ENCODE results near the gene SOCS3.
A peak's percentile ranks its signal among the peaks of the same experiment; 100 is the strongest.

Gene SOCS3

GRCh38 chr17:78318843-78319242 lies 41.0 kb downstream of the SOCS3 start:
- no peak overlapping the region for H3K4me3 ChIP-seq
- TF ChIP-seq EZH2 (IDR thresholded peaks at IDR 0.05) (no peak), POLR2AphosphoS5 (IDR thresholded peaks at IDR 0.05; ENCODE audit: borderline replicate concordance, low read depth, low read length) (no peak), FOXP2 (optimal IDR thresholded peaks at IDR 0.05; ENCODE audit: control extremely low read depth, extremely low read length, insufficient read depth) (no peak)
- no peaks in the 10 kb centered on the region for H3K36me3 ChIP-seq (ENCODE audit: insufficient read depth, low read length)
- H3K9me3 ChIP-seq (ENCODE audit: low read depth, low read length): no peaks in the 10 kb centered on the region
- DNase-seq (ENCODE audit: low read depth, low spot score): no peak
- no peak overlapping the region for H3K9ac ChIP-seq (ENCODE audit: insufficient read length)
- H3K27ac ChIP-seq: no peak overlapping the region

- Histone ChIP-seq H3K4me3 (no peak overlapping the region), H3K27ac (no peak overlapping the region), H3K9ac (ENCODE audit: insufficient read length) (no peak overlapping the region), H3K36me3 (ENCODE audit: insufficient read depth, low read length) (no peaks in the 10 kb centered on the region), H3K9me3 (ENCODE audit: low read depth, low read length) (no peaks in the 10 kb centered on the region)
- no peak for TF ChIP-seq EZH2 (IDR thresholded peaks at IDR 0.05)
- TF ChIP-seq FOXP2 (optimal IDR thresholded peaks at IDR 0.05; ENCODE audit: control extremely low read depth, extremely low read length, insufficient read depth): no peak
- no peak for TF ChIP-seq POLR2AphosphoS5 (IDR thresholded peaks at IDR 0.05; ENCODE audit: borderline replicate concordance, low read depth, low read length)
- no peak for DNase-seq (ENCODE audit: low read depth, low spot score)
Measured at GRCh38 chr17:78318407-78318806, 41.5 kb downstream of the SOCS3 start.

DNA sequence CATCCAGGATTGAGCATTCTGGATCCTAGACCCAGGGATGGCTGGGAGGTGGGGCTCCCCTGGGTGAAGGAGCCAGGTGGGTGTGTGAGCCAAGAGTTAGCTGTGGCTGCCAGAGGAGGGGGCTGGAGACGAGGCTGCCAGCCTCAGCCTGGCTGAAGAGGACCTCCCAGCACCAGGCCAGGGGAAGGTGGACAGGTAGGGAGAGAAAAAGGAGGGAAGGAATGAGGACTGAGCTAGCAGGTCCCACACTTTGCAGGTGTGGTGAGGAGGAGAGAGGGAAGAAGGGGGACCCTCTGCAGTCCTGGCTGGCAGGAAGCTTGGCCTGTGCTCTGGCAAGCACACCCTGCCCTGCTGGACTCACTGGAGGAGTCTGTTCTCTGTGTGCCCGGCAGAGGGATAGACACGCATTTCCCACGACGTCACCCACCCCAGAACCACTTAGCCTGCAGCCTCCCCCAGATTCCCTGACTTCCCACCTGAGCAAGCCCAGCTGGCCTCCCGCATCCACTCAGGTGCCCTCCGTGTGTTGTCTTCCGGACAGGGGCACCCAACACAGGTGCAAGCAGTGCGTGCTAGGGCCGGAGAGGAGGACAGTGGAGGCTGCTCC lies 42.0 kb downstream of the SOCS3 start:
- H3K4me3 ChIP-seq: no peak overlapping the region
- H3K27ac ChIP-seq: no peak overlapping the region

DNA sequence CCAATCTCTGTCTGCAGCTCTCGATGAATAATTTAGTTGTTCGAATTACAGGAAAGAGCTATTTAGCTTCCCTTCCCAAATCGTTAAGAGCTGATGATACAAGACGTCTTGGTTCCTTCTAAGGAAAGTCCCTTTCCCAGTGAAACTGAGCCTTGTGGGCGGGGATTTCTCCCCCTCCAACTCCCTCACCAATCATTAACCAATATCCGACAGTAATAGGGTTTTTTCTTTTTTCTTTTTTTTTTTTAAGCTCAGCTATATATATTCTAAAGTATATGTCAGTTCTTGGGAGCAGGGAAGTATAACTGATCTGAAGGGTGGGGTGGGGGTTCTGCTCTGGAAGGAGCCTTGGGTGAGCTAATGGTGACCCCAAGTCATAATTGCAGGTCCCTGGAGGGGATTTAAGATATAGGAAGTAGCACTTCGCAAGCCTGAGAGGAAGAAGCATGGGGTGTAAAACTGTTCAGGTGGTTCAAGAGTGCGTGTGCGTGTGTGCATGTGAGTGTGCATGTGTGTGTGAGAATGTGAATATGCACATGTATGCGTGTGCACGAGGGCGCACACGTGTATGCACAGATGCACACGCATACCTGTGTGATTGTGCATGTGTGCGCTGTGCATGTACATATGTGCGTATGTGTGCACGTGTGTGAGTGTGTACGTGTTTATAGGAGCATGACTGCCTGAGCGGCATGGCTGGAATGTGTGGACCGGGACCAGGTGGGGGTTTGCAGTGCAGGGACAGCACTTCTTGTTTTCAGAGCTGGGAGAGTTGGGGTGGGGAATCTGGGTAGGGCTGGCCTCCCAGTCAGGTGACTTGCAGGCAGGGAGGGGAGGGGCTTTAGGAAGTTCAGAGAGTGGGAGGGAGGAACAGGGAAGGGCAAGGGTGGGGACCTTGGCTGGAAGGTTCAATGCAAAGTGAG lies 42.7 kb downstream of the SOCS3 start:
- H3K27ac ChIP-seq: peak overlapping the region; percentile 98
- H3K9me3 ChIP-seq (ENCODE audit: low read depth, low read length): no peaks in the 10 kb centered on the region
- peak; percentile 61 for DNase-seq (ENCODE audit: low read depth, low spot score)
- no peaks in the 10 kb centered on the region for H3K36me3 ChIP-seq (ENCODE audit: insufficient read depth, low read length)
- peak overlapping the region; percentile 66 for H3K4me3 ChIP-seq
- H3K9ac ChIP-seq (ENCODE audit: insufficient read length): peak overlapping the region; percentile 70
- TF ChIP-seq FOXP2 (optimal IDR thresholded peaks at IDR 0.05; ENCODE audit: control extremely low read depth, extremely low read length, insufficient read depth): no peak
- TF ChIP-seq POLR2AphosphoS5 (IDR thresholded peaks at IDR 0.05; ENCODE audit: borderline replicate concordance, low read depth, low read length): no peak
- no peak for TF ChIP-seq EZH2 (IDR thresholded peaks at IDR 0.05)

More for the DNA sequence above, 42.0 kb downstream of the SOCS3 start:
- DNase-seq (ENCODE audit: low read depth, low spot score): no peak
- Histone ChIP-seq H3K9me3 (ENCODE audit: low read depth, low read length) (no peaks in the 10 kb centered on the region), H3K36me3 (ENCODE audit: insufficient read depth, low read length) (no peaks in the 10 kb centered on the region), H3K9ac (ENCODE audit: insufficient read length) (no peak overlapping the region)
- TF ChIP-seq POLR2AphosphoS5 (IDR thresholded peaks at IDR 0.05; ENCODE audit: borderline replicate concordance, low read depth, low read length) (no peak), EZH2 (IDR thresholded peaks at IDR 0.05) (no peak), FOXP2 (optimal IDR thresholded peaks at IDR 0.05; ENCODE audit: control extremely low read depth, extremely low read length, insufficient read depth) (no peak)

DNA sequence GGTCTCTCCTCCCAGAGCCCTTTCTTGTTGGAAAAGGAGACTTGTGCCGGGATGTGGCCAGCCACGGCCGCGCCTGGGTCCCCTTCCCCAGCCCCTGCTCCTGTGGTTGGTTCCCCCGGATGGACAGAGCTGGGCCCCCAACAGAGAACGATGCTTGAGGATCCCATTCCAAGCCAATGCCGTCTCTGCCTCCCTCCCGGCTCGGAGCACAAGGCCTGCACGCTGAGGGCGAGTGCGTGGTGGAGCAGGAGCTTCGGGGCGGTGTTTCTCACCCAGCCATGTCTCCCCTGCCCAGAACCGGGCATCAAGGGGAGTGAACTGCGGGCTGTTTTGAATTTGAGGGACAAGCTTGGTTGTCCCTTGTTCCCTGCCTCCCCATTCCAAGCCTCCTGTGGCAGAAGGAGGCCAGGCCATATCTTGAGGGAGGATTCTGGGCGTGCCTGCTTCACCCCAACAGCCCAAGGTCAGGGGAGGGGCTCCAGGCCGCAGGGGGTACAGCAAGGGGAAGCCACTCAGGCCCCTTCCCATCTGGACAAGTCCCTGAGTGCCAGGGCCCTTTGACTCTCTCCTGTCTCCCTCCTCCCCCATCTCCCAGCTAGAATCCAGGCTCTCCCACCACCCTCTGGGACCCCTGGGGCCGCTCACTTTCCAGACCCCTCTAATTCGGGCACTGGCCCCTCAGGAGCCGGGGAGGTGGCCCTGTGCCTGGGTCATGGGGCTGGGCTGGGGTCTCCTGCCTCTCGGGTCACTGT lies 43.6 kb downstream of the SOCS3 start:
- Histone ChIP-seq H3K27ac (peak overlapping the region; percentile 98), H3K9ac (ENCODE audit: insufficient read length) (peak overlapping the region; percentile 70), H3K9me3 (ENCODE audit: low read depth, low read length) (no peaks in the 10 kb centered on the region), H3K36me3 (ENCODE audit: insufficient read depth, low read length) (no peaks in the 10 kb centered on the region), H3K4me3 (peak overlapping the region; percentile 66)
- DNase-seq (ENCODE audit: low read depth, low spot score): no peak
- TF ChIP-seq FOXP2 (optimal IDR thresholded peaks at IDR 0.05; ENCODE audit: control extremely low read depth, extremely low read length, insufficient read depth): no peak
- TF ChIP-seq POLR2AphosphoS5 (IDR thresholded peaks at IDR 0.05; ENCODE audit: borderline replicate concordance, low read depth, low read length): no peak
- TF ChIP-seq EZH2 (IDR thresholded peaks at IDR 0.05): no peak

DNA sequence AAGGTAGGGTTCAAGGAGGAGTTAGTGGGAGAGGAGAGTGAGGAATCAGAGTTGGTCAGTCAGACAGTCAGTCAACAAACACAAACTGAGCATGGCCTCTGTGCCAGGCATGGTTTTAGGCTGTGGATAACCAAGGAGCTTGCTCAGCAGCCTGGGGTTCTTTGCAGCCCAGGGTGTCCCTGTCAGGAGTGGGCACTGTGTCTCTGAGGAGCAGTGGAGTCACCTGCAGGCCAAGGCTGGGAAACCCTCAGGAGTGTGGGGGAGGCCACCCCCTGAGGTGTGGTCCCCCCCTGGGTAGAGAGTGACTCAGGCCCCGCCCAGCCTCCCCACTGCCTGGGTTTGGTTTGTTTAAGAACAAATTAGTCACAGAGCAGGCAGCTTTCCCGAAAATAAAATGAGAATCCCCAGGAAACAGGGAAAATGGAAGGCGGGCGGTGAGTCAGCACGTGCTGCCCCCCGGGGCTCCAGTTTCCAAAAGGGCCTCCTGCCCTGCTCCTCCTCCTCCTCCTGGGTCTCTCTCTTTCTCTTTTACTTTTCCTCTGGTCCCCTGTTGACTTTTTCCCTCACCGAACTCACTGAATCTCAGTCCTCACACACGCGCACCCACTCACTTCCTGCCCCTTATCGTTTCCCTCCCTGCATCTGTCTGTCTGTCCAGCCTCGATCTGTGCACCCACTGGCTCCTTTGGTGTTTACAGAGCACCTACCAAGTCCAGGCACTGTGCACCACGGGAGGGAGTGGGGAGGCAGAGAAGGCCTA lies 44.3 kb downstream of the SOCS3 start:
- peak overlapping the region; percentile 66 for H3K4me3 ChIP-seq
- H3K36me3 ChIP-seq (ENCODE audit: insufficient read depth, low read length): no peaks in the 10 kb centered on the region
- peak overlapping the region; percentile 70 for H3K9ac ChIP-seq (ENCODE audit: insufficient read length)
- TF ChIP-seq FOXP2 (optimal IDR thresholded peaks at IDR 0.05; ENCODE audit: control extremely low read depth, extremely low read length, insufficient read depth) (no peak), POLR2AphosphoS5 (IDR thresholded peaks at IDR 0.05; ENCODE audit: borderline replicate concordance, low read depth, low read length) (0 out of 2 replicates have a peak, but pooled peaks have one; percentile 31)
- DNase-seq (ENCODE audit: low read depth, low spot score): peak; percentile 65
- no peaks in the 10 kb centered on the region for H3K9me3 ChIP-seq (ENCODE audit: low read depth, low read length)
- peak overlapping the region; percentile 98 for H3K27ac ChIP-seq

- Histone ChIP-seq H3K4me3 (peak overlapping the region; percentile 49), H3K9ac (ENCODE audit: insufficient read length) (no peak overlapping the region), H3K36me3 (ENCODE audit: insufficient read depth, low read length) (no peaks in the 10 kb centered on the region), H3K27ac (peak overlapping the region; percentile 98), H3K9me3 (ENCODE audit: low read depth, low read length) (no peaks in the 10 kb centered on the region)
- DNase-seq (ENCODE audit: low read depth, low spot score): no peak
- TF ChIP-seq EZH2 (IDR thresholded peaks at IDR 0.05): no peak
- TF ChIP-seq FOXP2 (optimal IDR thresholded peaks at IDR 0.05; ENCODE audit: control extremely low read depth, extremely low read length, insufficient read depth): no peak
- TF ChIP-seq POLR2AphosphoS5 (IDR thresholded peaks at IDR 0.05; ENCODE audit: borderline replicate concordance, low read depth, low read length): no peak
Measured at GRCh38 chr17:78314683-78315354, 45.1 kb downstream of the SOCS3 start.

Measured in SK-N-MC (cell line).